CD4-positive, alpha-beta T cell (primary cell): ENCODE results near the gene GLIS1. TPM values are rescaled to one million over a fixed set of nuclear protein-coding genes. Genes with fewer than 3 reads are reported as not detected.
"Not testable (repeated sequence)": the region's sequence is repeated elsewhere in the genome, so short reads cannot be mapped to it uniquely, and the experiment has no call there.

Experiments used
- ATAC-seq: fragments of 200-7000 bp; cut with Tn5 transposase; one replicate; pipeline ENCODE4 v1.10.0; 2022; ENCODE audit warnings: mild to moderate bottlenecking; ENCODE audit not compliant: poor library complexity
- CTCF ChIA-PET: fragments of 350-600 bp; sonication (Branson Sonifier 250); formaldehyde crosslinking; loops from one replicate; lab custom pipeline; 2021; ENCODE audit warnings: antibody characterized with exemption, inconsistent platforms; lab: Charles Lee
- POLR2A ChIA-PET: fragments of 350-600 bp; sonication (Branson Sonifier 250); formaldehyde crosslinking; loops from one replicate; lab custom pipeline; 2021; ENCODE audit warnings: antibody characterized with exemption, inconsistent platforms; lab: Charles Lee
- DNase-seq, 14 experiments: peaks; one replicate each; pipeline ENCODE4 v3.0.0-alpha.2; 2013 to 2020; ENCODE audit warnings: mixed read lengths in 2 of 14
- H3K27ac ChIP-seq, 2 donors: one replicate each; pipeline versions ENCODE4 v1.5.1 to v1.7.0; 2013; ENCODE audit warnings: low read length in 2 of 2, low read depth in 1 of 2, mild to moderate bottlenecking in 1 of 2
- H3K27me3 ChIP-seq, 2 experiments: 1 replicate in 1 of 2; 2 replicates in 1 of 2; pipeline versions ENCODE4 v1.6.1 to v1.7.0; 2013; ENCODE audit warnings: low read length in 2 of 2, control low read depth in 1 of 2, mild to moderate bottlenecking in 1 of 2, moderate library complexity in 1 of 2; ENCODE audit not compliant: insufficient read depth in 2 of 2, control insufficient read depth in 1 of 2
- H3K36me3 ChIP-seq: one replicate; pipeline ENCODE4 v1.6.1; 2013; ENCODE audit warnings: low read length, control low read depth; ENCODE audit not compliant: insufficient read depth
- H3K4me1 ChIP-seq: one replicate; pipeline ENCODE4 v1.6.1; 2013; ENCODE audit warnings: low read length, control low read depth; ENCODE audit not compliant: insufficient read depth
- H3K4me3 ChIP-seq: one replicate; pipeline ENCODE4 v1.5.1; 2013; ENCODE audit warnings: mild to moderate bottlenecking, low read length, moderate library complexity
- H3K9me3 ChIP-seq, 2 experiments: 1 replicate in 1 of 2; 2 replicates in 1 of 2; pipeline versions ENCODE4 v1.6.1 to v1.7.0; 2013; ENCODE audit warnings: low read length in 2 of 2, mild to moderate bottlenecking in 2 of 2, control low read depth in 1 of 2, moderate library complexity in 1 of 2; ENCODE audit not compliant: control insufficient read depth in 1 of 2, insufficient read depth in 1 of 2
- H3K27ac Mint-ChIP-seq: one replicate; pipeline ENCODE4 v1.8.0; 2020; ENCODE audit warnings: mixed read lengths
- H3K27me3 Mint-ChIP-seq: one replicate; pipeline ENCODE4 v1.8.0; 2021; ENCODE audit warnings: mixed read lengths
- H3K36me3 Mint-ChIP-seq: one replicate; pipeline ENCODE4 v1.8.0; 2021; ENCODE audit warnings: low read depth, mixed read lengths
- H3K4me1 Mint-ChIP-seq: one replicate; pipeline ENCODE4 v1.8.0; 2021; ENCODE audit warnings: low read depth, mixed read lengths
- H3K4me3 Mint-ChIP-seq: one replicate; pipeline ENCODE4 v1.8.0; 2020; ENCODE audit warnings: mild to moderate bottlenecking, mixed read lengths
- H3K9me3 Mint-ChIP-seq: one replicate; pipeline ENCODE4 v1.8.0; 2020; ENCODE audit warnings: mixed read lengths
- intact Hi-C, 2 experiments: fragments of 100-400 bp; cut with DNase I in 1 of 2; cut with micrococcal nuclease in 1 of 2; formaldehyde crosslinking; loops; one replicate each; pipeline versions ENCODE4 v1.15.1 to v1.9.0; 2023 to 2025; cut with DNase I, micrococcal nuclease
- total RNA-seq, 174 experiments: library from RNA in 2 of 174; stranded (reverse) in 2 of 174; gene quantifications; one replicate each; pipeline ENCODE4 v1.2.3 and lab custom pipeline; 2021 to 2026
- TF ChIP-seq, protein P1 (sequence below): fragments of 200-600 bp; IDR thresholded peaks from one replicate; pipeline ENCODE4 v1.8.0; 2022; ENCODE audit warnings: antibody characterized with exemption, mild to moderate bottlenecking

GLIS1 gene
- total RNA-seq, 2 experiments from 2014 or later = not detected

DNA sequence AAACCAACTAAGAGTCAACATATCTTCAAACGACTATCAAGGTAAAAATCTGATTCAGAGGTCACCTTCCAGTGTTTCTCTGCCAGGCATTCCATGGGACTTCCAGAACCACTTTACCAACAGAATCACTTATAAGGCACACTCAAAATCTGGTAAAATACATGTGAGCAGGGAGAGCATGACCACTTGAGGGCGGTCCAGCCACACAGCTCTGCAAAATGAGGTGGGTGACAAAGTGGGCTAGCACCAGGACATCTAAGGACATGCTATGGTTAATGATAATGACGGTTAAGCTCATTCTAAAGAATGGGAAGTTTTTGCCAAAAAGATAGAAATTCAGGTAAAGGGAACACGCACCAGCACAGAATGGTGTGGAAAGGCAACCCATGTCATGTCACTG, 24.5 kb upstream of the GLIS1 start:
- H3K27ac ChIP-seq = no peak overlapping the region
- peaks cover 6% of the 10 kb centered on the region for H3K4me1 Mint-ChIP-seq
- no peaks in the 10 kb centered on the region for H3K27me3 Mint-ChIP-seq
- TF ChIP-seq, protein P1, sequence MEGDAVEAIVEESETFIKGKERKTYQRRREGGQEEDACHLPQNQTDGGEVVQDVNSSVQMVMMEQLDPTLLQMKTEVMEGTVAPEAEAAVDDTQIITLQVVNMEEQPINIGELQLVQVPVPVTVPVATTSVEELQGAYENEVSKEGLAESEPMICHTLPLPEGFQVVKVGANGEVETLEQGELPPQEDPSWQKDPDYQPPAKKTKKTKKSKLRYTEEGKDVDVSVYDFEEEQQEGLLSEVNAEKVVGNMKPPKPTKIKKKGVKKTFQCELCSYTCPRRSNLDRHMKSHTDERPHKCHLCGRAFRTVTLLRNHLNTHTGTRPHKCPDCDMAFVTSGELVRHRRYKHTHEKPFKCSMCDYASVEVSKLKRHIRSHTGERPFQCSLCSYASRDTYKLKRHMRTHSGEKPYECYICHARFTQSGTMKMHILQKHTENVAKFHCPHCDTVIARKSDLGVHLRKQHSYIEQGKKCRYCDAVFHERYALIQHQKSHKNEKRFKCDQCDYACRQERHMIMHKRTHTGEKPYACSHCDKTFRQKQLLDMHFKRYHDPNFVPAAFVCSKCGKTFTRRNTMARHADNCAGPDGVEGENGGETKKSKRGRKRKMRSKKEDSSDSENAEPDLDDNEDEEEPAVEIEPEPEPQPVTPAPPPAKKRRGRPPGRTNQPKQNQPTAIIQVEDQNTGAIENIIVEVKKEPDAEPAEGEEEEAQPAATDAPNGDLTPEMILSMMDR = no peak
- ChIA-PET POLR2A (interaction anchor here (0.8 kb wide), 1 partner anchor 9 kb away, joined by 3 read pairs; no protein-coding TSS in a partner anchor), CTCF (no interaction called here)
- no peaks in the 10 kb centered on the region for H3K9me3 ChIP-seq
- H3K9me3 Mint-ChIP-seq = no peaks in the 10 kb centered on the region
- no peak for ATAC-seq
- no peaks in the 10 kb centered on the region for H3K27me3 ChIP-seq
- no peak overlapping the region for H3K4me3 ChIP-seq
- peaks cover 7% of the 10 kb centered on the region for H3K36me3 ChIP-seq
- H3K36me3 Mint-ChIP-seq = peaks cover 54% of the 10 kb centered on the region
- H3K4me3 Mint-ChIP-seq = no peak overlapping the region
- no peak for DNase-seq
- no peaks in the 10 kb centered on the region for H3K4me1 ChIP-seq
- no peak overlapping the region for H3K27ac Mint-ChIP-seq
- intact Hi-C loops = no loop called here

DNA sequence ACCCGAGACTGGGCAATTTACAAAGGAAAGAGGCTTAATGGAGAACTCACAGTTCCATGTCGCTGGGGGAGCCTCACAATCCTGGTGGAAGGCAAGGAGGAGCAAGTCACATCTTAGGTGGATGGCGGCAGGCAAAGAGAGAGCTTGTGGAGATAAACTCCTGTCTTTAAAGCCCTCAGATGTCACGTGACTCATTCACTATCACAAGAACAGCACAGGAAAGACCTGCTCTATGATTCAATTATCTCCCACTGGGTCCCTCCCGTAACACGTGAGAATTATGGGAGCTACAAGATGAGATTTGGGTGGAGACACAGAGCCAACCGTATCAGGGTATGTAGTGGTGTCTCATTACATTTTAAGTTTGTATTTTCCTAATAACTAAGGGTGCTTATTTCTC, 21.5 kb upstream of the GLIS1 start:
- H3K9me3 ChIP-seq, POLR2A ChIA-PET, H3K4me3 Mint-ChIP-seq, intact Hi-C loops, H3K27ac Mint-ChIP-seq, CTCF ChIA-PET, H3K4me1 ChIP-seq, H3K36me3 ChIP-seq, H3K9me3 Mint-ChIP-seq, H3K4me1 Mint-ChIP-seq, H3K4me3 ChIP-seq, ATAC-seq, H3K27me3 ChIP-seq, DNase-seq, H3K27ac ChIP-seq, H3K27me3 Mint-ChIP-seq: not testable (repeated sequence)
- H3K36me3 Mint-ChIP-seq = peaks cover 26% of the 10 kb centered on the region

DNA sequence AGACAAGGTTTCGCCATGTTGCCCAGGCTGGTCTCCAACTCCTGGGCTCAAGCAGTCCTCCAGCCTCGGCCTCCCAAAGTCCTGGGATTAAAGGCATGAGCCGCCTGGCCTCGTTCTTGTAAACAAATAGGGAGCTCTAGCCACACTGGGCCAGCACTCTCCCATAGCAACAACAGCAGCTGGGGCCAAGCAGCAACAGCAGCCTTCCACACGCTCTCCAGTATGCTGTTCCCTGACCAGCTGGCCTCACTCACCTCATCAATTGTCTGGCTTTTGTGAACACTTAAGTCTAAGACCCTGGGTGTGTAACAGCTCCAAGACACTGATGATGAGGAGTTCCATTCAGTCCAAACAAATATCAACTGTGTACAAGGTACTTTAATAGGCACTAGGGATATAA, 16.9 kb upstream of the GLIS1 start:
- intact Hi-C loops = loop anchor here in 1 of 2 experiments (5.0 kb wide), 1 partner anchor 269 kb away; no protein-coding TSS in a partner anchor
- H3K4me3 ChIP-seq = no peak overlapping the region
- no peak for DNase-seq
- no peaks in the 10 kb centered on the region for H3K4me1 ChIP-seq
- Mint-ChIP-seq H3K4me1 (no peaks in the 10 kb centered on the region), H3K27me3 (no peaks in the 10 kb centered on the region), H3K27ac (no peak overlapping the region), H3K9me3 (no peaks in the 10 kb centered on the region), H3K36me3 (no peaks in the 10 kb centered on the region), H3K4me3 (no peak overlapping the region)
- CTCF ChIA-PET = no interaction called here
- H3K9me3 ChIP-seq = no peaks in the 10 kb centered on the region
- ATAC-seq = no peak
- no peaks in the 10 kb centered on the region for H3K27me3 ChIP-seq
- POLR2A ChIA-PET = interaction anchor here (0.6 kb wide), 1 partner anchor 127 kb away, joined by 3 read pairs; no protein-coding TSS in a partner anchor
- TF ChIP-seq, protein P1 = no peak
- no peak overlapping the region for H3K27ac ChIP-seq
- H3K36me3 ChIP-seq = no peaks in the 10 kb centered on the region
